ENCODE data around the gene CUTA.
A peak's percentile ranks its signal among the peaks of the same experiment; 100 is the strongest.

CUTA gene

GRCh38 chr6:33417903-33418689, at the start of gene CUTA:
Gene CUTA (minus strand): TSS chr6:33418107. CDS start chr6:33418000, 107 bp downstream.
- DNase-seq (ENCODE audit: low read depth), result peak; percentile 96

- DNase-seq (ENCODE audit: low read depth), result no peak
These were observed 49.2 kb upstream of the CUTA start for GRCh38 chr6:33467091-33467490.

- no peak for DNase-seq (ENCODE audit: low read depth)
These were observed 48.3 kb upstream of the CUTA start for GRCh38 chr6:33466075-33466735.

- no peak for DNase-seq (ENCODE audit: low read depth)
These were observed 41.3 kb upstream of the CUTA start for GRCh38 chr6:33459226-33459625.

- DNase-seq (ENCODE audit: low read depth), result no peak
These were observed 40.8 kb upstream of the CUTA start for GRCh38 chr6:33458676-33459075.

GRCh38 chr6:33456156-33456555, 38.2 kb upstream of the CUTA start:
- no peak for DNase-seq (ENCODE audit: low read depth)

GRCh38 chr6:33455051-33455450, 37.1 kb upstream of the CUTA start:
- no peak for DNase-seq (ENCODE audit: low read depth)

- peak; percentile 83 for DNase-seq (ENCODE audit: low read depth)
These were observed 36.4 kb upstream of the CUTA start, which contains the start of gene ZBTB9 for GRCh38 chr6:33454009-33454946. Gene ZBTB9 (plus strand): TSS chr6:33454576. CDS start chr6:33455101, 525 bp downstream.

- no peak for DNase-seq (ENCODE audit: low read depth)
These were observed 35.6 kb upstream of the CUTA start for GRCh38 chr6:33453393-33454008.

GRCh38 chr6:33452496-33452895, 34.6 kb upstream of the CUTA start:
- DNase-seq (ENCODE audit: low read depth), result no peak

- DNase-seq (ENCODE audit: low read depth), result no peak
These were observed 33.7 kb upstream of the CUTA start for GRCh38 chr6:33451606-33452005.

- no peak for DNase-seq (ENCODE audit: low read depth)
These were observed 32.5 kb upstream of the CUTA start for GRCh38 chr6:33450434-33450833.

- no peak for DNase-seq (ENCODE audit: low read depth)
These were observed 28.4 kb upstream of the CUTA start for GRCh38 chr6:33446356-33446755.

GRCh38 chr6:33445119-33445603, 27.3 kb upstream of the CUTA start:
- DNase-seq (ENCODE audit: low read depth), result no peak

GRCh38 chr6:33443619-33444504, 26.0 kb upstream of the CUTA start:
- DNase-seq (ENCODE audit: low read depth), result no peak

GRCh38 chr6:33443025-33443424, 25.1 kb upstream of the CUTA start:
- no peak for DNase-seq (ENCODE audit: low read depth)

- no peak for DNase-seq (ENCODE audit: low read depth)
These were observed 24.4 kb upstream of the CUTA start for GRCh38 chr6:33442283-33442682.

GRCh38 chr6:33441457-33441856, 23.6 kb upstream of the CUTA start:
- DNase-seq (ENCODE audit: low read depth), result no peak

GRCh38 chr6:33440649-33441309, 22.9 kb upstream of the CUTA start:
- no peak for DNase-seq (ENCODE audit: low read depth)

Measured in HS-5 (cell line).